IMR-90 (cell line): ENCODE data around the gene TALDO1. TPM values are rescaled to one million over a fixed set of nuclear protein-coding genes. Genes with fewer than 3 reads are reported as not detected.

ENCODE experiments used
- ATAC-seq: fragments of 200-7000 bp; cut with Tn5 transposase; 2 replicates; pipeline ENCODE4 v1.9.1; 2020; ENCODE audit warnings: low read depth, mild to moderate bottlenecking, moderate library complexity
- BruUV-seq: library from RNA; stranded (reverse); fragments of 400-500 nt; replicated peaks from 2 replicates; lab custom pipeline; 2021; lab: Mats Ljungman, UMichigan
- CTCF ChIA-PET: fragments of 300-600 bp; formaldehyde crosslinking; extraction: SDS; loops from one replicate; lab custom pipeline; 2021; ENCODE audit warnings: antibody characterized with exemption; lab: Yijun Ruan, JAX
- POLR2A ChIA-PET: fragments of 300-600 bp; sonication (Branson Sonifier 250); formaldehyde crosslinking; loops from one replicate; lab custom pipeline; 2022; ENCODE audit warnings: antibody characterized with exemption; ENCODE audit not compliant: unreplicated experiment; lab: Charles Lee
- DNase-seq: peaks from one replicate; pipeline ENCODE4 v3.0.0; 2013
- H2AFZ ChIP-seq: replicated peaks from 2 replicates; pipeline ENCODE3; 2013; ENCODE audit warnings: low read length, mild to moderate bottlenecking; ENCODE audit not compliant: poor library complexity
- H2AK5ac ChIP-seq: 2 replicates; pipeline ENCODE4 v1.6.1; 2013; ENCODE audit warnings: low read depth, low read length, inconsistent platforms
- H2AK9ac ChIP-seq: replicated peaks from 2 replicates; pipeline ENCODE3; 2013; ENCODE audit warnings: mild to moderate bottlenecking, low read depth, low read length, moderate library complexity; ENCODE audit not compliant: poor library complexity
- H2BK120ac ChIP-seq: 2 replicates; pipeline ENCODE4 v1.6.1; 2013; ENCODE audit warnings: low read depth, low read length, inconsistent platforms
- H2BK15ac ChIP-seq: 3 replicates; pipeline ENCODE4 v1.6.1; 2013; ENCODE audit warnings: low read depth, low read length, inconsistent platforms
- H2BK20ac ChIP-seq: 2 replicates; pipeline ENCODE4 v1.6.1; 2013; ENCODE audit warnings: low read depth, mild to moderate bottlenecking, inconsistent platforms, low read length, moderate library complexity
- H2BK5ac ChIP-seq: 2 replicates; pipeline ENCODE4 v1.6.1; 2013; ENCODE audit warnings: mild to moderate bottlenecking, low read depth, low read length, inconsistent platforms; ENCODE audit not compliant: poor library complexity, severe bottlenecking
- H3K14ac ChIP-seq: replicated peaks from 2 replicates; pipeline ENCODE4 v1.6.1; 2013; ENCODE audit warnings: low read depth, low read length, inconsistent platforms
- H3K18ac ChIP-seq: 2 replicates; pipeline ENCODE4 v1.6.1; 2013; ENCODE audit warnings: low read depth, low read length, control low read depth
- H3K23ac ChIP-seq: 2 replicates; pipeline ENCODE4 v1.6.1; 2013; ENCODE audit warnings: low read depth, low read length, inconsistent platforms
- H3K27ac ChIP-seq: 2 replicates; pipeline ENCODE4 v1.5.1; 2013; ENCODE audit warnings: mild to moderate bottlenecking, control low read depth, low read length; ENCODE audit not compliant: insufficient read depth
- H3K27me3 ChIP-seq: 2 replicates; pipeline ENCODE4 v1.6.1; 2013; ENCODE audit warnings: low read length; ENCODE audit not compliant: control insufficient read depth, insufficient read depth
- H3K36me3 ChIP-seq: 2 replicates; pipeline ENCODE4 v1.6.1; 2013; ENCODE audit warnings: low read length, mixed read lengths; ENCODE audit not compliant: control insufficient read depth, insufficient read depth
- H3K4ac ChIP-seq: 2 replicates; pipeline ENCODE4 v1.6.1; 2013; ENCODE audit warnings: low read depth, low read length, inconsistent platforms
- H3K4me1 ChIP-seq: 2 replicates; pipeline ENCODE4 v1.6.1; 2013; ENCODE audit warnings: low read length, mixed read lengths; ENCODE audit not compliant: control insufficient read depth, insufficient read depth
- H3K4me2 ChIP-seq: 2 replicates; pipeline ENCODE4 v1.6.1; 2013; ENCODE audit warnings: low read depth, mild to moderate bottlenecking, control low read depth, low read length, moderate library complexity
- H3K4me3 ChIP-seq: 2 replicates; pipeline ENCODE4 v1.5.1; 2013; ENCODE audit warnings: low read depth, mild to moderate bottlenecking, control low read depth, low read length, moderate library complexity; ENCODE audit not compliant: insufficient read depth
- H3K56ac ChIP-seq: 2 replicates; pipeline ENCODE4 v1.6.1; 2013; ENCODE audit warnings: low read length, inconsistent platforms; ENCODE audit not compliant: insufficient read depth; ENCODE audit errors: extremely low read depth
- H3K79me1 ChIP-seq, 2 experiments: 2 replicates each; pipeline ENCODE4 v1.6.1; 2013; ENCODE audit warnings: low read length in 2 of 2, inconsistent platforms in 1 of 2, low read depth in 1 of 2
- H3K9ac ChIP-seq: 2 replicates; pipeline ENCODE4 v1.6.1; 2013; ENCODE audit warnings: low read depth, low read length, control low read depth
- H3K9me1 ChIP-seq: 2 replicates; pipeline ENCODE4 v1.6.1; 2013; ENCODE audit warnings: low read length, inconsistent platforms; ENCODE audit not compliant: insufficient read depth
- H3K9me3 ChIP-seq: 2 replicates; pipeline ENCODE4 v1.6.1; 2013; ENCODE audit warnings: low read length; ENCODE audit not compliant: control insufficient read depth, insufficient read depth
- H4K20me1 ChIP-seq: 2 replicates; pipeline ENCODE4 v1.6.1; 2013; ENCODE audit warnings: low read length, inconsistent platforms; ENCODE audit not compliant: insufficient read depth
- H4K5ac ChIP-seq: 2 replicates; pipeline ENCODE4 v1.6.1; 2013; ENCODE audit warnings: mild to moderate bottlenecking, low read depth, low read length, control low read depth
- H4K8ac ChIP-seq, 2 experiments: 2 replicates each; pipeline ENCODE4 v1.6.1; 2013; ENCODE audit warnings: low read depth in 2 of 2, low read length in 2 of 2, control low read depth in 1 of 2, inconsistent platforms in 1 of 2
- H4K91ac ChIP-seq: 2 replicates; pipeline ENCODE4 v1.6.1; 2013; ENCODE audit warnings: low read depth, low read length, inconsistent platforms; ENCODE audit not compliant: insufficient read depth
- BHLHE40 ChIP-seq: fragments of 150-350 bp; IDR thresholded peaks from 2 replicates; pipeline ENCODE4 v1.6.1; 2016; ENCODE audit warnings: mild to moderate bottlenecking, low read depth, low read length
- CEBPB ChIP-seq: IDR thresholded peaks from 2 replicates; pipeline ENCODE4 v1.6.1; 2012; ENCODE audit warnings: low read depth, low read length, improper control_type of control experiment
- CHD1 ChIP-seq: IDR thresholded peaks from 2 replicates; pipeline ENCODE4 v1.6.1; 2012; ENCODE audit warnings: low read depth, low read length, improper control_type of control experiment
- MAFK ChIP-seq: IDR thresholded peaks from 2 replicates; pipeline ENCODE4 v1.6.1; 2012; ENCODE audit warnings: low read depth, low read length, improper control_type of control experiment
- MAZ ChIP-seq: IDR thresholded peaks from 2 replicates; pipeline ENCODE4 v1.6.1; 2012; ENCODE audit warnings: low read depth, mild to moderate bottlenecking, low read length, improper control_type of control experiment, moderate library complexity, borderline replicate concordance
- MXI1 ChIP-seq: IDR thresholded peaks from 2 replicates; pipeline ENCODE4 v1.6.1; 2012; ENCODE audit warnings: low read depth, mild to moderate bottlenecking, low read length, moderate library complexity, borderline replicate concordance
- POLR2A ChIP-seq: IDR thresholded peaks from 2 replicates; pipeline ENCODE4 v1.6.1; 2012; ENCODE audit warnings: mild to moderate bottlenecking, low read depth, low read length
- RCOR1 ChIP-seq: IDR thresholded peaks from 2 replicates; pipeline ENCODE4 v1.6.1; 2012; ENCODE audit warnings: mild to moderate bottlenecking, low read length, improper control_type of control experiment; ENCODE audit not compliant: insufficient replicate concordance
- USF2 ChIP-seq: fragments of 150-350 bp; IDR thresholded peaks from 2 replicates; pipeline ENCODE4 v1.6.1; 2017; ENCODE audit warnings: mild to moderate bottlenecking, antibody characterized with exemption, low read length, low read depth
- WGBS, 2 experiments: methylation state at CpG; one replicate each; pipeline versions ENCODE4 v1.1.5 to v1.1.7; 2013; ENCODE audit warnings: missing lambda C conversion rate in 2 of 2; ENCODE audit not compliant: insufficient read length in 1 of 2; ENCODE audit errors: extremely low coverage in 2 of 2; 5-methylcytosine and 5-hydroxymethylcytosine counted together
- dilution Hi-C: fragments of 300-500 bp; cut with HindIII; formaldehyde crosslinking; loops from one replicate; pipeline ENCODE4 v1.14.3; 2018; ENCODE audit warnings: low sequenced_read_pairs; ENCODE audit not compliant: unreplicated experiment
- in situ Hi-C: fragments of 300-500 bp; cut with MboI; formaldehyde crosslinking; loops from 3 replicates; pipeline ENCODE4 v1.14.3; 2019; ENCODE audit warnings: low sequenced_read_pairs, inconsistent platforms, mixed read lengths
- intact Hi-C: fragments of 100-400 bp; cut with micrococcal nuclease; formaldehyde crosslinking; loops from 2 replicates; pipeline ENCODE4 v1.10.0; 2022
- polyA plus RNA-seq, 3 experiments: library from polyadenylated mRNA; depleted of rRNA; stranded (reverse); fragments of >200 nt; gene quantifications; 2 replicates each; pipeline ENCODE4 v1.2.3, GENCODE V29; 2012; ENCODE audit warnings: low replicate concordance in 1 of 3
- total RNA-seq: library from RNA; depleted of rRNA; stranded (reverse); fragments of >200 nt; gene quantifications from 2 replicates; pipeline ENCODE4 v1.2.3, GENCODE V29; 2012

TALDO1 gene
- total and polyA plus RNA-seq, 2 of the 4 experiments (the other 2 are of a cell fraction) = 147 to 210 TPM

- H2BK20ac ChIP-seq = peak within 1 kb of the TSS; percentile 100
- H2BK120ac ChIP-seq = peak within 1 kb of the TSS; percentile 100
- H2BK5ac ChIP-seq = peak within 1 kb of the TSS; percentile 100
- ChIA-PET CTCF (no interaction called here), POLR2A (interaction anchor here (1.1 kb wide), 1 partner anchor 10 kb away, joined by 5 read pairs; the partner anchor contains the start of gene PNPLA2)
- H3K4ac ChIP-seq = peak within 1 kb of the TSS; percentile 100
- H3K4me2 ChIP-seq = peak within 1 kb of the TSS; percentile 98
- TF ChIP-seq POLR2A = peak; percentile 97
- TF ChIP-seq RCOR1 = no peak
- TF ChIP-seq USF2 = peak; percentile 46
- TF ChIP-seq MAZ = peak; percentile 95
- TF ChIP-seq BHLHE40 = peak; percentile 94
- TF ChIP-seq MXI1 = peak; percentile 62; the same call in 1 of the 2 replicates
- TF ChIP-seq MAFK = no peak
- TF ChIP-seq CEBPB = 0 out of 2 replicates have a peak, but pooled peaks have one; percentile 2
- TF ChIP-seq CHD1 = 0 out of 2 replicates have a peak, but pooled peaks have one; percentile 39
- dilution Hi-C loops = no loop called here
- peak within 1 kb of the TSS; percentile 100 for H2BK15ac ChIP-seq
- peaks cover 38% of the 10 kb centered on the region for H4K20me1 ChIP-seq
- 2% methylated on average over 54 of the region's 81 CpGs; no CpG with 5 or more reads in 1 of the 2 experiments for WGBS, 2 experiments
- H4K91ac ChIP-seq = peak within 1 kb of the TSS; percentile 100
- peak within 1 kb of the TSS; percentile 100 for H3K23ac ChIP-seq
- BruUV-seq = no TSS peak
- peaks cover 30% of the 10 kb centered on the region for H3K36me3 ChIP-seq
- peak within 1 kb of the TSS; percentile 99 for H3K27ac ChIP-seq
- H3K27me3 ChIP-seq = no peaks in the 10 kb centered on the region
- H3K4me3 ChIP-seq = peak within 1 kb of the TSS; percentile 86
- no peaks in the 10 kb centered on the region for H3K9me3 ChIP-seq
- H3K4me1 ChIP-seq = peaks cover 10% of the 10 kb centered on the region
- peak within 1 kb of the TSS; percentile 99 for H3K56ac ChIP-seq
- peak within 1 kb of the TSS; percentile 93 to 100 for H4K8ac ChIP-seq
- H2AFZ ChIP-seq = peak within 1 kb of the TSS; percentile 100
- ATAC-seq (peak; percentile 81), DNase-seq (peak; percentile 95)
- peak within 1 kb of the TSS; percentile 99 for H3K9ac ChIP-seq
- in situ Hi-C loops = no loop called here
- H2AK9ac ChIP-seq = peak within 1 kb of the TSS; percentile 99
- H2AK5ac ChIP-seq = peak within 1 kb of the TSS; percentile 98
- H3K9me1 ChIP-seq = no peaks in the 10 kb centered on the region
- peak within 1 kb of the TSS; percentile 100 for H4K5ac ChIP-seq
- peak within 1 kb of the TSS; percentile 100 for H3K14ac ChIP-seq
- H3K18ac ChIP-seq = peak within 1 kb of the TSS; percentile 100
- peaks cover 27 to 61% of the 10 kb centered on the region in 2 experiments for H3K79me1 ChIP-seq
- intact Hi-C loops = loop anchor here (1.0 kb wide), 1 partner anchor 12 kb away; no protein-coding TSS in a partner anchor
Measured at GRCh38 chr11:809287-810039, 62.2 kb downstream of the TALDO1 start, which contains the start of gene RPLP2. RPLP2 (plus strand) TSS chr11:809967; CDS start chr11:810235, 268 bp downstream.
